NCI-H1417 (cell line): ENCODE measurements around the gene FAM117B.
"Not testable (repeated sequence)": the region's sequence is repeated elsewhere in the genome, so short reads cannot be mapped to it uniquely, and the experiment has no call there.

Source experiments
- DNase-seq, 3 experiments: peaks; one replicate each; lab custom pipeline; 2025; lab: John Stamatoyannopoulos, UW

The FAM117B gene

DNA sequence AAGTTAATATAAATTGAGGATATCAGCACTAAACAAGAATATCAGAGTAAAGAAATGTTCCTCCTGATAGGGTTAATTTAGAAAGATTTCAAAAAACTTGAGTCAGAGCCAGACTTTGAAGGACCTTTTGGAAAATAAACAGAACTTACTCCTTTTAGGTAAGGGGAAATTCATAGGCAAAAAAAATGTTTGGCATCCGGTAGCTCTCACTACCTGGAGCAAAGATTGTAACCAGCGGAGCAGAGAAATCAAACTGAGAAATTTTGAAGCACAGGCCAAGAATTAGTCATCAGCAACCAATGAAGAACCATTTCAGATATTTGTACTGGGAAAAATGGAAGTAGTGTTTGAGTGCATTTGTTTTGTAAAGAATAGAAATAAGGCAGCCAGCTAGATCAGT, 123.8 kb downstream of the FAM117B start:
- DNase-seq, result no peak

DNA sequence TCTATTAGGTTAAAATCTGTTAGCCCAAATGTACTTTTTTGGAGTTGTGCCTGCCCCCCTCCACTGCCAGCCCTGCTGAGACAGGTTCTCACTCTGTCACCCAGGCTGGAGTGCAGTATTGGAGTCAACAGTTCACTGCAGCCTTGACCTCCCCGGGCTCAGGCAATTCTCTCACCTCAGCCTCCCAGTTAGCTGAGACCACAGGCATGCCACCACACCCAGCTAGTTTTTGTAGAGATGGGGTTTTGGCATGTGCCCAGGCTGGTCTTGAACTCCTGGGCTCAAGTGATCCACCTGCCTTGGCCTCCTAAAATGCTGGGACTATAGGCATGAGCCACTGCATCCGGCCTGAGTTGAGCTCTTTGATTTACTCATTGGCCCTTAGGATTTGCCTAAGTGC, 126.1 kb downstream of the FAM117B start:
- DNase-seq, result no peak

DNA sequence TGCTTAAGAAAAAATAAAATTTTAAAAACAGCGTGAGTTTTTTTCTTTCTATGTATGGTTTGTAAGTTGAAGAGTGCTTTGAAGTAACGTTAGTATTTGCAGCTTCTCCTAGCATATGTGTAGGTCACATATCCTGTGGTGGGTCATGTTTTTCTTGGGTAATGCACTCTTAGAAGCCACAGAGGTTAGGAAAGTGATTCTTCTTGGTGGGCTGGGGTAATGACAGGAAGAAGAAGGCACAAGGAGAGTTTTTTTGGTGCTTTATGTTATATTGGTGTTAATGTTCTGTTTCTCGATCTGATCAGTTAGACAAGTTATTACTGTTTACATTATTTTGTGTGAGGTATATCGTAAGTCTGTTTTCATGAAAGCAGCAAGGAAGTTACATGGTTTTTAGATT, 127.8 kb downstream of the FAM117B start:
- DNase-seq, result no peak

GRCh38 chr2:202763916-202764315, 129.1 kb downstream of the FAM117B start:
- no peak for DNase-seq

DNA sequence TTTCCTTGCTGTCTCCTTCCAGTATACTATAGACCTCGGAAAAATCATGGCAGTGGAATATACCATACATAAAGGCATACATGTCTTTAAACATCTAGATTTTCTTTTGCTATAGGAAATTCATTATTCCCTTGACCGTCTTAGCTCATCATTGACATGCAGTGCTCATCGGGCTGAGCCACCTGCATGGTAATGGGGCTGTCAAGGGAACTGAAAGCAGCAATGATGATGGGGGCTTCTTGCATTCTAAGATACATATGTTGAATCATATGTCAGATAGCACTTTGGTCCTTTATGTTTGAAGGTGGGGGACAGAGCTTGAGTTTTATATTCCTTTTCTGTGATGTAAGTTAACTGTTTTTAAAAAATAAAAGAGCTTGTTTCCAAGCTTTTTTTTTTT, 130.2 kb downstream of the FAM117B start:
- no peak for DNase-seq

DNA sequence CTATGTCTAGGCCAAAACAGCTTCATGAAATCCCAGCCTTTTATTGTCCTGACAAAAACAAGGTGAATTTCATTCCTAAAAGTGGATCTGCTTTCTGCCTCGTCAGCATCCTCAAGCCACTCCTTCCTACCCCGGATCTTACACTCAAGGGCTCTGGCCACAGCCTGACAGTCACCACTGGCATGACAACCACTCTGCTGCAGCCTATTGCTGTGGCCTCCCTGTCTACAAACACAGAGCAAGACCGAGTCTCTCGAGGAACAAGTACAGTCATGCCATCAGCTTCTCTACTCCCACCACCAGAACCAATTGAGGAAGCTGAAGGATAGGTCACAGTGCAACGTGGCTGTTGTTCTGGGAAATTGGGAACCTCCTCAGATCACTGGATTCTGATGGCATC, 130.7 kb downstream of the FAM117B start:
- peak in 1 of 3 experiments; percentile 9 for DNase-seq

GRCh38 chr2:202768273-202768672, 133.5 kb downstream of the FAM117B start:
- no peak for DNase-seq

GRCh38 chr2:202769201-202769600, 134.4 kb downstream of the FAM117B start:
- no peak for DNase-seq

DNA sequence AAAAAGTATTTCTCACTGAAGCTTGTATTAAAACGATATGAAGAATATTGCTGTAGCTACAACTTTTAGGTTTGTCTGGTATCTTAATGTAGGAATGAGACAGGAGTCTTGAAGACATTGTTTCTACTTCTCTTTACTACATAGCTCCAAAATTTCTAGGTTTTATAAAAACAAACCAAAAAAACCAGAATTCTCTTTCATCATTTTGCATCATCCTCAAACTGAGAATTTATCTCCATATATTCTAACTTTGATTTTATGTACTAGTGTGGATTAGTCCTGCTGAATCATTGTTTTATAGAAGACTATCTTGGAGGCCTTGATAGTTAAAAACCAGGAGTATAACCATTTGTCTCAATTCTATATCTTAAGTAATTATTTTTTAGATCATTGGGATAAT, 136.6 kb downstream of the FAM117B start:
- DNase-seq, result no peak

DNA sequence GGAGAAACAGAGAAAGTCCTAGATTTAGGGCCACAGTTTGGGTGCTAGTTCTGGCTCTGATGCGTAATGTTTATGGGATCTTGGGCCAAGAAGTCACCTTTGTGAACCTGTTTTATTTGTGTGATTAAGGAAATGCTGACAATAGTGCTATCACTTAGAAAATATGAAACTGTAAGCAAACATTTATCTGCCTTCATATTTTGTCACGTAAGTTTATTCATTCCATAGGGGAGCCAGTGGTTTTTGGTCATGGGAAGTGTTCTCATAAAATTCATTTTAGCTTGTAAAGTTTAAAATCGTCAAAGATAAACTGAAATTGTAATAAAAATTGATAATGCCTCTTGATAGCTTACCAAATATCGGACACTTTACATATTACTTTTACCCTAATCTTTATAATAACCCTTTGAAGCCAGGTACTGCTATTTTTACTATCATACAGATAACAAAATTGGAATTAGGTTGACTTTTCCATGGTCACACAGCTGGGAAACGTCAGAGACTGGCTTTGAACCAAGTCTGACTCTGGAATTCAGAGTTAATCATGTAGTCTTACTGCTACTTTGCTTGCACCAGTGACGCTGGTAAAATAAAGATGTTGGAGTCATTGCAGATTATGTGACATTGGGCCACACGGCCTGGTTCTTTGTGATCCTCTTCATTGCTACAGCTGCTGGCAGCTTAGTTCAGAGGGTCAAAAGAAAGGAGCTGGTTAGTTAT, 137.1 kb downstream of the FAM117B start:
- DNase-seq, result no peak

GRCh38 chr2:202773301-202773973, 138.7 kb downstream of the FAM117B start:
- DNase-seq, result peak in 1 of 3 experiments; percentile 3

DNA sequence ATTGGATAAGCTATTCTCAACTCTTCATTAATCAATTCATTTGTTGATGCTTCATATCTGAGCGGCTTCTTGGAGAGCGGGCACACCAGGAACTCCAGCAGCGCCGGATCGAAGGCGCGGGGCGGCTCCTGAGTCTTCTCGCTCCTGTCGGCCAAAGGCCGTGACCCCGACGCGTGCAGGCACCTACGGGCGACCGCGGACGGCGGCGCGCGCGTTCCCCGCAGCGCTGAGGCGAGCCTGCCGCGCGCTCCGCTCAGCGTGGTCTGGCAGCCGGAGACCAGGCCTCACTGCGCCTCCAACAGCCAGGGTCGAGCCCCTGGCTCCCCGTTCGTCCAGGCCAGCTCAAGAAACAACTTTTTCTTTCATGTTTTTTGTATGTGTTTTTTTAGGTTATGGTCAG, 139.3 kb downstream of the FAM117B start:
- no peak for DNase-seq

DNA sequence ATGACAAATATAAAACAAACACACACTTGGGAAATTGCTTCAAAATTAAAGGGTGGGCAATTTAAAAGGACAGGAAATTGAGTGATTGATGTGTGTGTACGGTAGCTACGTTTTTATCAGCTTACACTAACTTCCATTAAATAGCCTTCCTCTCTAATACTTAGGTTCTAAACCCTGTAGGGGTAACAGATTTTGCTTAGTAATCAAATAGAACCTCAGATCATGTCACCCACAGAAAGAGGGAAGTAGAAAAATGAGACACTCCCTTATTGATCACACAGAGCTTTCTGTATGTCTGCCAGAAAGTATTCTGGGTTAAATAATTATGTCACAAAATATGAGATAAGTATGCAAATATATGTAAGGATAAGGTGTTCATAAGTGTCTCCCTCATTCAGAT, 143.4 kb downstream of the FAM117B start:
- DNase-seq, result peak in 1 of 3 experiments; percentile 5

DNA sequence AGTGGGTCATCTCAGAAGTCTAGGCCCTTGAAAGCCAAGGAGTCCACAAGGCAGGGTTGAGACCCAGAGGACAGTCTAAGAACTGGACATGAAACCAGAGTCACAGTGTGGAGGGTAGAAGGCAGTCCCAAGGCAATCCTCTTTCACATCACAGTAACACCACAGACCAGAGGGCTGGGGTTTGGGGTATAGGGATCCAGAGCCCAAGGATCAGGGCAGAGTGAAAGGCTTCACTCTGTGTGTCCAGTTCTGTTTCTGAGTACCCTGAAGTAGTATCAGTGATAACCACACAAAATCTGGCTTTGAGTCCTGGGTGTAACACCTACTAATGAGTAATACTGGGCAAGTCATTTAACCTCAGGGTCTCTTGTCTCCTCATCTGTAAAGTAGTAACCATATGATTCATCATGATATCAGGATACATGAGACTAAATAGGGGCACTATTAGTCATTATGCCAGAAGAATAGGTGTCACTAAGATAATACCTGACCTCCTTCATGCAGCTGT, 145.8 kb downstream of the FAM117B start:
- no peak for DNase-seq

- no peak for DNase-seq
These were observed 148.3 kb downstream of the FAM117B start for GRCh38 chr2:202782940-202783558.

DNA sequence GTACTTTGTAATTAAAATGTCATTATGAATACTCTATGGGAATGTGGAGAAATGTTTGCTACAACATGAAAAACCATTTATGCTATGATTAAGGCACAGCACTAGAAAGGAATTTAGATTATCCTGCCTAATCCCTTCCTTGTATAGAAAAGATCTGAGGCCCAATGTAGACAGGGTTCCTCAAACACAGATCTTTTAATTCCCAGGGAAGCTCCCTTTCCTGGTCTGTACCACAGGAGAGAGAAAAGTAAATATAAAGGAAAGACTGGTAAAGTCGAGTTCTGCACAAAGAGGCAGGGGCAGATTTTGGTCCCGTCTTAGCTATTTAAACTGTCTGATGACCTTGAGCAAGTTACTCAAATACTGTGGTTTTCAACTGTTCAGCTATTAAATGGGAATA, 152.1 kb downstream of the FAM117B start:
- DNase-seq, result no peak

DNA sequence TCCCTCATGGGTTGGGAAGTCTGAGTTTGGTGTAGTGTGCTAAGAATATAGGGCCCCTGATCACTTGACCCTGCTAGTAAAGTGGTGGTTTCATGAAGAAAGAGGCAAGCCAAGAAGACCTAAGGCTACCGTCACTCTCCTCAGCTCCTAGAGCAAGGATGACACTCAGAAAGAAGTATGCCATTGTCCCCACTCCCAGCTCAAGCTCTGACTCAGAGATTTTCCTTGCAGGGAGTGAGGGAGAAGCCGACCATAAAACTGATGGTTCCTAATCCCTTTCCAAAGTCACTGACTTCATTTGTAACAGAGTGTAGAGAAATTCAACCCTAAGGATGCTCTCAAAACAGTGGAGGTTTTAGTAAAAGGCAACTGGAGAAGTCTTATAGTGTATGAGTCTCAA, 155.9 kb downstream of the FAM117B start:
- DNase-seq, result no peak

GRCh38 chr2:202797944-202798343, 163.2 kb downstream of the FAM117B start:
- DNase-seq, result no peak

GRCh38 chr2:202805911-202806310, 171.1 kb downstream of the FAM117B start:
- not testable (repeated sequence) for DNase-seq

DNA sequence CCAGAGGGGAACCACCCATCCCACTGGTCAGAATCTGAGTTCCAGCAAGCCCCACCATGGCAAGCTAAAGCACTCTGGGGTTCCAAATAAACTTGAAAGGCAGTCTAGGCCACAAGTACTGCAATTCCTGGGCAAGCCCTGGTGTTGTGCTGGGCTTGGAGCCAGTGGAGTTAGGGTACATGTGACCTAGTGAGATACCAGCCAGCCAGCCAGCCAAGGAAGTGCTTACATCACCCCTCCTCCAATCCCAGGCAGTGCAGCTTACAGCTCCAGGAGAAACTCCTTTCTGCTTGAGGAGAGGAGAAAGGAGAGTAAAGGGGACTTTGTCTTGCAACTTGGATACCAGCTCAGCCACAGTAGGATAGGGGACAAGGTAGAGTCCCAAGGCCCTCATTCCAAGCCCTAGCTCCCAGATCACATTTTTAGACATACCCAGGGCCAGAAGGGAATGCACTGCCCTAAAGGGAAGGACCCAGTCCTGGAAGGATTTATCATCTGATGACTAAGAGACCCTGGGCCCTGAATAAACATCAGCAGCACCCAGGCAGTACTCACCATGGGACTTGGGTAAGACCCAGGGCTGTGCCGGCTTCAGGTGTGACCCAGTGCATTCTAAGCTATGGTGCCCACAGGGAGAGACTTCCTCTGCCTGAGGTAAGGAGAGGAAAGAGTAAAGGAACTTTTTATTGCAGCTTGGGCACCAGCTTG, 172.8 kb downstream of the FAM117B start:
- DNase-seq, result not testable (repeated sequence)

DNA sequence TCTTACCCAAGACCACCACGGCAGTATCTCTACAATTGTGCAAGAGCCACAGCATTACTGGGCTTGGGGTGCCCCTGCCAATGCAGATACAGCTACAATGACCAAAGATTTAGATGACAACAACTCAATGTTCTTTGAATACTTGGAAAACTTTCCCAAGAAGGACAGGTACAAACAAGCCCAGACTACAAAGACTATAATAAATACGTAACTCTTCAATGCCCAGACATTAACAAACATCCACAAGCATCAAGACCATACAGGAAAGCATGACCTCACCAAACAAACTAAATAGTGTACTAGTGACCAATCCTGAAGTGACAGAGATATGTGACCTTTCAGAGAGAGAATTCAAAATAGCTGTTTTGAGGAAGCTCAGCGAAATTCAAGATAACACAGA, 174.0 kb downstream of the FAM117B start:
- no peak for DNase-seq

- DNase-seq, result no peak
These were observed 178.6 kb downstream of the FAM117B start for GRCh38 chr2:202813387-202813786.
